Gastrocnemius medialis (tissue), 4 donors: ENCODE results near the gene TMEM126A.

Experiments
- POLR2A ChIP-seq, 2 donors: fragments of 450-650 bp; IDR thresholded peaks; one replicate each; pipeline ENCODE4 v1.6.1; 2017; ENCODE audit warnings: antibody characterized with exemption in 2 of 2, mild to moderate bottlenecking in 2 of 2, moderate library complexity in 2 of 2
- TF ChIP-seq, protein P1 (sequence below), 5 experiments: fragments of 450-650 bp in 3 of 5; fragments of 200-600 bp in 2 of 5; sonication (generic) in 2 of 5; IDR thresholded peaks in 4 of 5; conservative IDR thresholded peaks in 1 of 5; 1 replicate in 4 of 5; 2 replicates in 1 of 5; pipeline ENCODE4 v1.5.1; 2016 to 2019; ENCODE audit warnings: antibody characterized with exemption in 5 of 5, mild to moderate bottlenecking in 3 of 5, moderate library complexity in 3 of 5

DNA sequence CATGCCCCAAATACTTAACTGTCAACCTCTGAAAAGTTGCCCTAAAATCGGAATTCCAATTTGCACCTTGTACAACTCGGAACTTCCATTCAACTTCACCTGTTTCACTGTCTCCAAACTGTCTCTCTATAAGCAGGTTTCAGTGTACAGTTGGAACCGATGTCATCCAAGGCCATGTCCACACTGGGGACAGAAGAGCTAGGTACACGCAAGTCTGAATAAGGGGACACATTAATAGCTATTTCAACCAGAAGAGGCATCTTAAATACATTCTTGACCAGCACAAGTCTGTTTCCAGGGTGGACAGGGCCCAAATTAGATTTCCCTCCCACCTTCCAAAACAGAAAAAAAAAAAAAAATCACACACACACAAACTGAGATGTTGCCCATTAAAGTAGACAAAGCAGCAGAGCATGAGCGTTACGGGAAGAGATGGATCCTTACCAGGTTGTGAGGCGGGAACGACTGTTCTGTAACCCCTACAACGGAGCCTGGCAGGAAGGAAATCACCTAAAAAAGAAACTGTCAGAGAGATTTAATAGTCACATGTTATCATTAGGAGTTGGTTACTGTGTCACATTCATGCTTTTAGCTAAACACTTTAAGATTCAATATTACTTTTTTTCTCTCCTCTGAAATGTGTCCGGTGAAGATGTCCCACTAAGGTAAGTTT, 15.4 kb downstream of the TMEM126A start:
- TF ChIP-seq POLR2A (IDR thresholded peaks at IDR 0.05): no peak
- TF ChIP-seq, protein P1, sequence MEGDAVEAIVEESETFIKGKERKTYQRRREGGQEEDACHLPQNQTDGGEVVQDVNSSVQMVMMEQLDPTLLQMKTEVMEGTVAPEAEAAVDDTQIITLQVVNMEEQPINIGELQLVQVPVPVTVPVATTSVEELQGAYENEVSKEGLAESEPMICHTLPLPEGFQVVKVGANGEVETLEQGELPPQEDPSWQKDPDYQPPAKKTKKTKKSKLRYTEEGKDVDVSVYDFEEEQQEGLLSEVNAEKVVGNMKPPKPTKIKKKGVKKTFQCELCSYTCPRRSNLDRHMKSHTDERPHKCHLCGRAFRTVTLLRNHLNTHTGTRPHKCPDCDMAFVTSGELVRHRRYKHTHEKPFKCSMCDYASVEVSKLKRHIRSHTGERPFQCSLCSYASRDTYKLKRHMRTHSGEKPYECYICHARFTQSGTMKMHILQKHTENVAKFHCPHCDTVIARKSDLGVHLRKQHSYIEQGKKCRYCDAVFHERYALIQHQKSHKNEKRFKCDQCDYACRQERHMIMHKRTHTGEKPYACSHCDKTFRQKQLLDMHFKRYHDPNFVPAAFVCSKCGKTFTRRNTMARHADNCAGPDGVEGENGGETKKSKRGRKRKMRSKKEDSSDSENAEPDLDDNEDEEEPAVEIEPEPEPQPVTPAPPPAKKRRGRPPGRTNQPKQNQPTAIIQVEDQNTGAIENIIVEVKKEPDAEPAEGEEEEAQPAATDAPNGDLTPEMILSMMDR (IDR thresholded peaks at IDR 0.05 in 4 of 5, conservative IDR thresholded peaks at IDR 0.05 in 1 of 5): no peak
